GM12801 (cell line): ENCODE measurements around the gene GOLT1B.

Experiments used
- CTCF ChIP-seq: IDR thresholded peaks from one replicate; pipeline ENCODE4 v1.5.1; 2011; ENCODE audit warnings: control low read depth; ENCODE audit not compliant: insufficient read length; ENCODE audit errors: extremely low read depth

The GOLT1B gene

DNA sequence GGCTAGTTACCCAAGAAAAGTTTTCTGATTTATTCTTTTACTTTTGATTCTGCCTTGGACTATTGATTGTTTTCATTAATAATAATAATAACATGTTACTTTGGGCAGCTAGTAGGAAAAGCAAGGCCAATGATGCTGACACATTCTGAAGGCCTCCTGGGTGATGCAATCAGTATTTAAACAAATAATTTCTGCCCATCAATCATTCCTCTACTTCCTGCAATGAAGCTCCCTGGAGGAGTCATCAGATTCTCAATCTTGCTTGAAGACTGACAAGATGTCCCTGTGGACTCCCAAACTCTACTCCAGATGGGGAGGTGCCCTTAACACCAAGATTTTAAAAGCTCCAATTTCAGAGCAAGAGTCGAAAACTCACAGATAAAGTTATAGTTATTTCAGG, 24.5 kb downstream of the GOLT1B start, which contains the start of gene SPX:
SPX (plus strand) TSS at position 244 of the 400 bp plus-strand sequence. CDS start 177 bp downstream, outside the sequence.
- TF ChIP-seq CTCF, result no peak

DNA sequence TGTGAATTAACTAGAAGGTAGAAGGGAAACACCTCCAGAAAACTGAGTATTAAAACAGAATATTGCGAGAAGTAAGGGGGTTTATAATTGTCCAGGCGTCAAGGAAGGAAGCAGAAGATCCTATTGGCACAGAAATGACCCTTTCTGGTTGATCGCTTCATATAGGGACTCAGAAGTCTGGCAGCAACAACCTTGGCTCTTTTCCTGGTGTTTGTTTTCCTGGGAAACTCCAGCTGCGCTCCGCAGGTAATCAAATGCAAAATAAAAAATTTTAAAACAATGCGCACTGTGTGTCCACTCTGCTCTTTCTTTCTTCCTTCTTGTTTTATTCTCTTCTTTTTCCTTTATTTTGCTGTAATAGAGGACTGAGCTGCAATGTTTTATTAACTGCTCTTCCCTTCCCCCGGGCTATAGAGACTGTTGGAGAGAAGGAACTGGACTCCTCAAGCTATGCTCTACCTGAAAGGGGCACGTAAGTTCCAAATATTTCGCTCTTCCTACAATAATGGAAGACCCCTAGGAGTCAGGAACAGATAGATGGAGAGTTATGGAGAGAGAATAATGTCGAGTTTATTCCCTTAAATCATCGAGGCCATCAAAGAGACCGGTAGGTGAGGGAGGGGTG, 25.2 kb downstream of the GOLT1B start:
- TF ChIP-seq CTCF, result no peak

- TF ChIP-seq CTCF, result no peak
These were observed 26.0 kb downstream of the GOLT1B start for GRCh38 chr12:21527451-21528180.

DNA sequence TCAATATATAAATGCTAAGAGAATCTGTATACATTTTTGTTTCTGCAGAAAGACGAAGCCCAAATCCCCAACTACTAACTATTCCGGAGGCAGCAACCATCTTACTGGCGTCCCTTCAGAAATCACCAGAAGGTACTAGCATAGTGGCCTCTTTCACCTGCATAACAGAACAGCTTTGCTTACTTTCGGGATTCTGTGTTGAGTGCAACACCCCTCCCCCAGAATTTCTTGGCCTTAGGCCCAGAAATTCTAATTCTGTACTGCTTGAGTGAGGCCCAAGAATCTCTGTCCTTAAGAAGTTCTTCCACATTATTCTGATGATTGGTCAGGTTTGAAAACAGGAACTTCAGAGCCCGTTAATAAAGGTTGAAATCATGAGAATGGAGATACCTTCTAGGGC, 27.4 kb downstream of the GOLT1B start:
- TF ChIP-seq CTCF, result no peak

- no peak for TF ChIP-seq CTCF
These were observed 27.9 kb downstream of the GOLT1B start for GRCh38 chr12:21529456-21529855.

DNA sequence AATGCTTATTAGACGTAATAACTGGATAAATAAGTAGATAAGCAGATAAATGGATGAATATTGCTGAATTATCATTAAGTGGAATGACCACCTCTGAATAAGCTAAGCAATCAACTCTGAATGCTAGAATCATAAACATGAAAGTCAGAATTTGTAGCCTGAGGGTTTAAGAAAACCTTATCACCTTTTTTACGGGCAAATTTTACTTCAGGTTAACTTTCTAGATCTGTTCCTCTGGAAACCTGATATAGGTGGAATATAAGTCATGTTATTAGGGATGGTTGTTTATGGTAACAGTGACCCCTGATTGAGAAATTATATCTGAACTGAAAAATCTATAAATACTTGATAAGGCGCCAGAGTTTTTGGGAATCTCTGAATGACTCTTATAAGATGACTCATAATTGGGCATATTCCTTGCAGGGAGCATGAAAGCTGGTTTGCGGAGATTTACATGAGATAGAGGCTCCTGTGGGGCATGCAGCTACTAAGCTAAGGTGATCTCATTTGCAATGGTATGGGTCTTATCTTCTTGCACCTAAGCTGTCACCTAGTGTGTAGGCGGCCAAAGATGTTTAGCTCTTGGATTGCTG, 36.6 kb downstream of the GOLT1B start:
- no peak for TF ChIP-seq CTCF

- TF ChIP-seq CTCF, result no peak
These were observed 38.2 kb downstream of the GOLT1B start for GRCh38 chr12:21539797-21540196.
